ENCODE results near the gene RLBP1. TPM values are rescaled to one million over a fixed set of nuclear protein-coding genes. Genes with fewer than 3 reads are reported as not detected.
A peak's percentile ranks its signal among the peaks of the same experiment; 100 is the strongest.
"Not testable (repeated sequence)": the region's sequence is repeated elsewhere in the genome, so short reads cannot be mapped to it uniquely, and the experiment has no call there.

RLBP1 gene
- polyA plus RNA-seq (2013, experiment 1 of 2; ENCODE audit: insufficient read length): not detected
- polyA plus RNA-seq (2013, experiment 2 of 2; ENCODE audit: insufficient read length): not detected

GRCh38 chr15:89221543-89221942 is at the start of gene RLBP1:
Gene RLBP1 (minus strand): TSS chr15:89221579. CDS start chr15:89218975, 2,604 bp downstream.
- DNase-seq: no peak

- DNase-seq: not testable (repeated sequence)
Observed at GRCh38 chr15:89250142-89250541, 28.8 kb upstream of the RLBP1 start.

- no peak for DNase-seq
Observed at GRCh38 chr15:89248584-89248983, 27.2 kb upstream of the RLBP1 start.

- no peak for DNase-seq
Observed at GRCh38 chr15:89247446-89247845, 26.1 kb upstream of the RLBP1 start.

GRCh38 chr15:89244574-89244903 is 23.2 kb upstream of the RLBP1 start:
- peak; percentile 17 for DNase-seq

- DNase-seq: peak; percentile 91
Observed at GRCh38 chr15:89243691-89244573, 22.6 kb upstream of the RLBP1 start, which contains the start of gene FANCI. Gene FANCI (plus strand): TSS chr15:89243979. CDS start chr15:89247648, 3,669 bp downstream.

GRCh38 chr15:89243046-89243690 is 21.8 kb upstream of the RLBP1 start:
- no peak for DNase-seq

- DNase-seq: not testable (repeated sequence)
Observed at GRCh38 chr15:89239883-89240810, 18.8 kb upstream of the RLBP1 start.

- no peak for DNase-seq
Observed at GRCh38 chr15:89231832-89232231, 10.5 kb upstream of the RLBP1 start.

GRCh38 chr15:89230277-89230676 is 8.9 kb upstream of the RLBP1 start:
- DNase-seq: no peak

GRCh38 chr15:89227425-89227824 is 6.0 kb upstream of the RLBP1 start:
- no peak for DNase-seq

- no peak for DNase-seq
Observed at GRCh38 chr15:89226359-89227221, 5.2 kb upstream of the RLBP1 start.

GRCh38 chr15:89225588-89225987 is 4.2 kb upstream of the RLBP1 start:
- DNase-seq: no peak

GRCh38 chr15:89218531-89218930 is 2.8 kb downstream of the RLBP1 start:
- no peak for DNase-seq

GRCh38 chr15:89217686-89218376 is 3.5 kb downstream of the RLBP1 start:
- DNase-seq: no peak

- no peak for DNase-seq
Observed at GRCh38 chr15:89217031-89217430, 4.3 kb downstream of the RLBP1 start.

- DNase-seq: no peak
Observed at GRCh38 chr15:89215627-89216026, 5.8 kb downstream of the RLBP1 start.

GRCh38 chr15:89211678-89212170 is 9.7 kb downstream of the RLBP1 start:
- no peak for DNase-seq

GRCh38 chr15:89209057-89209456 is 12.3 kb downstream of the RLBP1 start:
- DNase-seq: no peak

- no peak for DNase-seq
Observed at GRCh38 chr15:89208256-89208655, 13.1 kb downstream of the RLBP1 start.

GRCh38 chr15:89206908-89207331 is 14.5 kb downstream of the RLBP1 start:
- peak; percentile 64 for DNase-seq
